Smooth muscle cell (in vitro differentiated cells): ENCODE measurements around the gene SCUBE3. TPM values are rescaled to one million over a fixed set of nuclear protein-coding genes. Genes with fewer than 3 reads are reported as not detected.

Experiments
- DNase-seq: peaks from one replicate; lab custom pipeline; 2025; ENCODE audit not compliant: unreplicated experiment; lab: John Stamatoyannopoulos, UW
- H2AFZ ChIP-seq: fragments of 200-600 bp; sonication (generic); 2 replicates; pipeline ENCODE4 v1.6.0; 2016; ENCODE audit warnings: antibody characterized with exemption, low read depth, mild to moderate bottlenecking
- H3F3A ChIP-seq: fragments of 200-600 bp; sonication (generic); 2 replicates; pipeline ENCODE4 v1.6.0; 2017; ENCODE audit warnings: antibody characterized with exemption, low read depth
- H3K27ac ChIP-seq: fragments of 200-600 bp; sonication (generic); 2 replicates; pipeline ENCODE4 v1.5.1; 2016; ENCODE audit warnings: low read depth, mild to moderate bottlenecking
- H3K27me3 ChIP-seq: fragments of 200-600 bp; sonication (generic); 2 replicates; pipeline ENCODE4 v1.6.1; 2016; ENCODE audit warnings: low read depth, mild to moderate bottlenecking
- H3K36me3 ChIP-seq: fragments of 200-600 bp; sonication (generic); 2 replicates; pipeline ENCODE4 v1.5.1; 2016; ENCODE audit warnings: low read depth
- H3K4me1 ChIP-seq: fragments of 200-600 bp; sonication (generic); 2 replicates; pipeline ENCODE4 v1.5.1; 2016; ENCODE audit warnings: low read depth
- H3K4me2 ChIP-seq: fragments of 200-600 bp; sonication (generic); 2 replicates; pipeline ENCODE4 v1.6.0; 2016; ENCODE audit warnings: mild to moderate bottlenecking
- H3K4me3 ChIP-seq: fragments of 200-600 bp; sonication (generic); 2 replicates; pipeline ENCODE4 v1.5.1; 2016; ENCODE audit warnings: mild to moderate bottlenecking
- H3K79me2 ChIP-seq: fragments of 200-600 bp; sonication (generic); 2 replicates; pipeline ENCODE4 v1.6.0; 2016; ENCODE audit warnings: low read depth, mild to moderate bottlenecking
- H3K9ac ChIP-seq: fragments of 200-600 bp; sonication (generic); 2 replicates; pipeline ENCODE4 v1.6.0; 2016; ENCODE audit warnings: low read depth
- H3K9me3 ChIP-seq: fragments of 200-600 bp; sonication (generic); replicated peaks from 2 replicates; pipeline ENCODE4 v1.5.1; 2016; ENCODE audit warnings: low read depth
- H4K20me1 ChIP-seq: fragments of 200-600 bp; sonication (generic); 2 replicates; pipeline ENCODE4 v1.6.0; 2016; ENCODE audit warnings: low read depth
- CTCF ChIP-seq: fragments of 200-600 bp; sonication (generic); IDR thresholded peaks from 2 replicates; pipeline ENCODE4 v1.5.1; 2017; ENCODE audit warnings: borderline replicate concordance, mild to moderate bottlenecking, antibody characterized with exemption; ENCODE audit not compliant: insufficient read depth, poor library complexity, severe bottlenecking
- WGBS: methylation state at CpG from one replicate; pipeline ENCODE4 v1.1.7; 2016; ENCODE audit warnings: low lambda C conversion rate; 5-methylcytosine and 5-hydroxymethylcytosine counted together
- polyA plus RNA-seq: library from polyadenylated mRNA; unstranded; fragments of >200 nt; fragmentation: Nextera tagmentation; extraction: Ambion mirVana; gene quantifications from 2 replicates; pipeline ENCODE4 v1.2.1, GENCODE V29; 2016
- total RNA-seq: library from RNA; depleted of rRNA; stranded (reverse); fragments of >200 nt; gene quantifications from 2 replicates; pipeline ENCODE4 v1.2.3, GENCODE V29; 2014

Gene SCUBE3
- total and polyA plus RNA-seq, 2 experiments from 2014 or later, result 14.6 to 18.0 TPM

DNA sequence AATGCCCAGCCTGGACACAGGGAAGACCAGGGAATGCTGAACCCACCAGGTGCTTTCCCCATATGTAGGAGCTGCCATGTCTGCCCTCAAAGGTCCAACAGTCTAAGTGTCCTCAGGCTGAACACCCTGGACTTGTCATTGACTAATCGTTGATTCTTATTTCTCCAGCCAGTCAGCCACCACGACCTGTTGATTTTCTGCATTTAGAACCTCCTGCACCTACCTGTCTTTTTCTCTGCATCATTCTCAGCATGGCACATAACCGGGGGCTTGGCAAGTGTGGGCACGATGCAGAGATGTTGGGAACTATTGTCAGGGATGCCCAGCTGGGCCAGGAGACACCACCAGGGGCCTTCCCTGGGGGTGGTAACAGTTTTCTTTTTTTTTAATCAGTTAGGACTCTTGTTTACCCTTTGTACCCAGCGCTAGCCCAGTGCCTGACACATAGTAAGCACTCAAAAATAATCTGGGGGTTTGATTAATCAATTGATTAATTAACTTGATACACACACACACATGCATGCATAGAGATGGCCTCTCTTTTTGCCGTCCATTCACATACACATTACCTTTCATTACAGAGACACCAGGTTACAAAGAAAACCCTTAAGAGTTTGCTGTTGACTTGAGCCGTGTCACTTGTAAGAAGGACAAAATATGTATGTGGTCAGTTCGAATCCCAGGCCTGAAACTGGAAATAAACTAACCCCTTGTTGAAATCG is 29.0 kb upstream of the SCUBE3 start:
- H3K79me2 ChIP-seq, result no peaks in the 10 kb centered on the region
- peaks cover 4% of the 10 kb centered on the region for H3K4me1 ChIP-seq
- H3K4me2 ChIP-seq, result no peak overlapping the region
- no peaks in the 10 kb centered on the region for H4K20me1 ChIP-seq
- no peak overlapping the region for H3K27ac ChIP-seq
- DNase-seq, result no peak
- no peak overlapping the region for H3K4me3 ChIP-seq
- no peak overlapping the region for H2AFZ ChIP-seq
- no peak for TF ChIP-seq CTCF
- H3K9me3 ChIP-seq, result no peaks in the 10 kb centered on the region
- peaks cover 11% of the 10 kb centered on the region for H3F3A ChIP-seq
- H3K9ac ChIP-seq, result no peak overlapping the region
- WGBS, result 67% methylated on average over 9 of the region's 9 CpGs
- H3K36me3 ChIP-seq, result no peaks in the 10 kb centered on the region
- H3K27me3 ChIP-seq, result no peaks in the 10 kb centered on the region

DNA sequence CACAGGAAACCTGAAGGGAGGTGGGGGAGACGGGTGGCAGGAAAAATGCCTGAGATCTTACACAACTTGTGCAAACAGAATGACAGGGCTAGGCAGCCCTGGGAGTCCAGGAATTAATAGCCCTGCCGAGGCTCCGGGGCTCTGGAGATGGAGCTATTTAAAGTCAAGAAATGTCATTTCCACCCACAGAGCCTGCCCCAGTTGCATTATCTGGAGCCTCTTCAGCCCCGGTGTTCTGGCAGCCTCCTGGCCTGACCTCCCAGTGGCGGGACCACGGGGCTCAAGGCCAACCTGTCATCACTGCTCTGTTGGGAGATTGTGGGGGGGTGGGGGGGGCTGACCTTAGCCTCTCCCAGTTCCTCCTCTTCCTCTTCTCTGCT is 28.5 kb upstream of the SCUBE3 start:
- H4K20me1 ChIP-seq, result no peaks in the 10 kb centered on the region
- no peaks in the 10 kb centered on the region for H3K36me3 ChIP-seq
- no peak overlapping the region for H3K9ac ChIP-seq
- H2AFZ ChIP-seq, result no peak overlapping the region
- no peaks in the 10 kb centered on the region for H3K27me3 ChIP-seq
- peaks cover 4% of the 10 kb centered on the region for H3K4me1 ChIP-seq
- H3K27ac ChIP-seq, result no peak overlapping the region
- no peak overlapping the region for H3K4me2 ChIP-seq
- no peak for TF ChIP-seq CTCF
- no peak overlapping the region for H3K4me3 ChIP-seq
- peaks cover 11% of the 10 kb centered on the region for H3F3A ChIP-seq
- 11% methylated on average over 6 of the region's 6 CpGs for WGBS
- no peak for DNase-seq
- no peaks in the 10 kb centered on the region for H3K79me2 ChIP-seq
- no peaks in the 10 kb centered on the region for H3K9me3 ChIP-seq

DNA sequence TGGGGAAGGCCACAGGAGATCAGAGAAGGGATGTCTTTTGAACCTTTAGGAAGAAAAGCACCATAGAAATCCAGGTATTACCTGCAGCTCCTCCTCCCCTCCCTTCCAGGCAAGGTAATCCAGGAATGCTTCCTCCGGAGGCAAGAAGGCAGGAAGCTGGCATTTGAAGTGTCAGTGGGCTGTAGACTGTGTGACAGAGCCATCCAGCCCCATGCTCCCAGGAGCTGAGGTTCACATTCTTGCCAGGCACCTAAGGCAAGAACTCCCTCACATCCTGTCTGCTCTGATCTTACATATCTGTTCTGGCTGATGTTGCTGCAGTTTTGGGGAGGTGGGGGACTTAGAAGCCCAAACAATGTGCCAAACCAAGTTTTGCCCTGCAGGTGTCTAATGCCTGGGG is 27.8 kb upstream of the SCUBE3 start:
- Histone ChIP-seq H3F3A (peaks cover 11% of the 10 kb centered on the region), H3K9me3 (no peaks in the 10 kb centered on the region), H4K20me1 (no peaks in the 10 kb centered on the region), H2AFZ (no peak overlapping the region), H3K4me1 (peaks cover 4% of the 10 kb centered on the region), H3K27me3 (no peaks in the 10 kb centered on the region), H3K9ac (no peak overlapping the region), H3K4me2 (no peak overlapping the region), H3K27ac (no peak overlapping the region), H3K4me3 (no peak overlapping the region), H3K36me3 (no peaks in the 10 kb centered on the region), H3K79me2 (no peaks in the 10 kb centered on the region)
- TF ChIP-seq CTCF, result no peak
- DNase-seq, result no peak
- WGBS, result 35% methylated on average over 1 of the region's 1 CpG

DNA sequence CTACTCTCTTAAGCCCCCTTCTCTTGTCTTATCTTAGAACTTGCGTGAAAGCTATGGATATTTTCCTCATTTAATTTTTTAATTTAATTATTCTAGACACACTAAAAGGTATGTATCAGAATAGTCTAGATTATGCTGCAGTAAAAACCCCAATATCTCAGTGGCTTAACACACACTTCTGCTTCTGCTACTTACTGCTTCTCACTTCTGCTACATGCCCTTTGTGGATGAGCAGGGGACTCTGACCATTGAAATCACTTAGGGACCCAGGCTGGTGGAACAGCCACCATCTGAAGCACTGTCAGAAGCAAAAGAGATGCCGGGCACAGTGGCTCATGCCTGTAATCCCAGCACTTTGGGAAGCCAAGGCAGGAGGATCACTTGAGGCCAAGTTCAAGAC is 27.2 kb upstream of the SCUBE3 start:
- H3K79me2 ChIP-seq, result no peaks in the 10 kb centered on the region
- no peak overlapping the region for H3K4me3 ChIP-seq
- peaks cover 8% of the 10 kb centered on the region for H3F3A ChIP-seq
- H2AFZ ChIP-seq, result no peak overlapping the region
- H3K4me1 ChIP-seq, result peaks cover 4% of the 10 kb centered on the region
- no peak for TF ChIP-seq CTCF
- H3K27me3 ChIP-seq, result no peaks in the 10 kb centered on the region
- no peaks in the 10 kb centered on the region for H4K20me1 ChIP-seq
- H3K9me3 ChIP-seq, result no peaks in the 10 kb centered on the region
- no peak for DNase-seq
- H3K9ac ChIP-seq, result no peak overlapping the region
- H3K27ac ChIP-seq, result no peak overlapping the region
- no peaks in the 10 kb centered on the region for H3K36me3 ChIP-seq
- 98% methylated on average over 2 of the region's 2 CpGs for WGBS
- no peak overlapping the region for H3K4me2 ChIP-seq
